K562 (cell line): ENCODE measurements around the gene INTS2. TPM values are rescaled to one million over a fixed set of nuclear protein-coding genes. Genes with fewer than 3 reads are reported as not detected.

ENCODE experiments used
- ATAC-seq: fragments of 200-7000 bp; cut with Tn5 transposase; 3 replicates; pipeline ENCODE4 v1.9.1; 2020; ENCODE audit warnings: moderate library complexity
- BruUV-seq: library from RNA; stranded (reverse); fragments of 400-500 nt; replicated peaks from 2 replicates; lab custom pipeline; 2021; lab: Mats Ljungman, UMichigan
- CTCF ChIA-PET: fragments of 300-600 bp; formaldehyde crosslinking; extraction: SDS; loops from one replicate; lab custom pipeline; 2021; ENCODE audit warnings: low intra/inter-chr PET ratio; lab: Yijun Ruan, JAX
- POLR2A ChIA-PET: fragments of 300-600, 350-650 bp; sonication (Branson Sonifier 250); formaldehyde crosslinking; extraction: SDS; loops from one replicate; lab custom pipeline; 2021; ENCODE audit warnings: antibody characterized with exemption, inconsistent platforms; lab: Yijun Ruan, JAX
- DNase-seq, 4 experiments: peaks; one replicate each; pipeline versions ENCODE4 v3.0.0 to v3.0.0-alpha.2; 2011 to 2018; ENCODE audit warnings: low spot score in 3 of 4, mixed read lengths in 3 of 4; ENCODE audit errors: extremely low read depth in 1 of 4
- FAIRE-seq: peaks from 2 replicates; lab custom pipeline; 2011; peaks lifted over from hg19 to GRCh38; lab: Jason Lieb, UNC
- H2AFZ ChIP-seq: 2 replicates; pipeline ENCODE4 v1.6.0; 2011; ENCODE audit warnings: low read depth, low read length, control low read depth, inconsistent platforms
- H3K27ac ChIP-seq: fragments of 200-600 bp; 3 replicates; pipeline ENCODE4 v1.8.0; 2011; ENCODE audit warnings: low read depth, mild to moderate bottlenecking, control low read depth, inconsistent platforms, low read length, moderate library complexity, mixed read lengths; ENCODE audit errors: extremely low read depth
- H3K27me3 ChIP-seq, 2 experiments: fragments of 300-600 bp in 1 of 2; 2 replicates in 1 of 2; 3 replicates in 1 of 2; pipeline versions ENCODE4 v1.6.0 to v1.8.0; 2011; ENCODE audit warnings: inconsistent platforms in 2 of 2, low read length in 2 of 2, mild to moderate bottlenecking in 1 of 2, mixed read lengths in 1 of 2, moderate library complexity in 1 of 2; ENCODE audit not compliant: control insufficient read depth in 2 of 2, insufficient read depth in 2 of 2
- H3K36me3 ChIP-seq: fragments of 300-600 bp; 3 replicates; pipeline ENCODE4 v1.8.0; 2011; ENCODE audit warnings: mild to moderate bottlenecking, low read length, inconsistent platforms; ENCODE audit not compliant: control insufficient read depth, insufficient read depth
- H3K4me1 ChIP-seq, 2 experiments: fragments of 200-600 bp in 1 of 2; replicated peaks in 1 of 2; 2 replicates in 1 of 2; 3 replicates in 1 of 2; pipeline versions ENCODE4 v1.5.1 to v1.8.0; 2011; ENCODE audit warnings: inconsistent platforms in 2 of 2, low read length in 2 of 2, mild to moderate bottlenecking in 1 of 2, mixed read lengths in 1 of 2, moderate library complexity in 1 of 2; ENCODE audit not compliant: control insufficient read depth in 2 of 2, insufficient read depth in 2 of 2
- H3K4me2 ChIP-seq: 2 replicates; pipeline ENCODE4 v1.6.1; 2011; ENCODE audit warnings: low read length, control low read depth, inconsistent platforms, mixed read lengths; ENCODE audit not compliant: insufficient read depth
- H3K4me3 ChIP-seq: fragments of 200-600 bp; sonication (generic), shearing (Covaris generic); 2 replicates; pipeline ENCODE4 v1.5.1; 2016; ENCODE audit warnings: control low read depth, inconsistent platforms
- H3K79me2 ChIP-seq: fragments of 200-600 bp; 3 replicates; pipeline ENCODE4 v1.8.0; 2011; ENCODE audit warnings: low read length, inconsistent platforms; ENCODE audit not compliant: control insufficient read depth, insufficient read depth
- H3K9ac ChIP-seq, 2 experiments: 2 replicates each; pipeline versions ENCODE4 v1.6.0 to v1.6.1; 2011; ENCODE audit warnings: low read depth in 2 of 2, low read length in 2 of 2, control low read depth in 1 of 2, inconsistent platforms in 1 of 2, mild to moderate bottlenecking in 1 of 2, mixed read lengths in 1 of 2; ENCODE audit not compliant: insufficient read depth in 1 of 2
- H3K9me1 ChIP-seq: one replicate; pipeline ENCODE4 v1.6.0; 2011; ENCODE audit warnings: inconsistent platforms, mild to moderate bottlenecking, low read length, moderate library complexity; ENCODE audit not compliant: control insufficient read depth, insufficient read depth
- H3K9me3 ChIP-seq: replicated peaks from 2 replicates; pipeline ENCODE4 v1.5.1; 2011; ENCODE audit warnings: low read depth, low read length, inconsistent platforms; ENCODE audit not compliant: control insufficient read depth, insufficient read depth
- H4K20me1 ChIP-seq: replicated peaks from 2 replicates; pipeline ENCODE4 v1.6.1; 2011; ENCODE audit warnings: low read length, inconsistent platforms, mixed read lengths; ENCODE audit not compliant: control insufficient read depth, insufficient read depth
- C11orf30 ChIP-seq: fragments of 450-650 bp; IDR thresholded peaks from 2 replicates; pipeline ENCODE4 v1.6.1; 2016; ENCODE audit warnings: low read depth, mild to moderate bottlenecking
- CBX8 ChIP-seq: fragments of 200-600 bp; sonication (generic); IDR thresholded peaks from 2 replicates; pipeline ENCODE4 v1.6.1; 2012; ENCODE audit warnings: borderline replicate concordance, mixed run types, low read depth, mild to moderate bottlenecking, moderate library complexity, mixed read lengths, low read length, control low read depth, inconsistent platforms; ENCODE audit not compliant: poor library complexity, severe bottlenecking; ENCODE audit errors: extremely low read depth
- CREB1 ChIP-seq, 2 experiments: sonication (generic) in 1 of 2; formaldehyde crosslinking in 1 of 2; IDR thresholded peaks; 2 replicates each; pipeline versions ENCODE4 v1.6.1 to v1.8.0; 2012 to 2022; ENCODE audit warnings: inconsistent platforms in 1 of 2, mild to moderate bottlenecking in 1 of 2, missing genetic modification reagents in 1 of 2, moderate library complexity in 1 of 2
- DMBX1 ChIP-seq: fragments of 250-450 bp; sonication (Bioruptor Pico); IDR thresholded peaks from 2 replicates; pipeline ENCODE4 v1.8.0; 2022; ENCODE audit warnings: inconsistent platforms, mild to moderate bottlenecking, moderate library complexity, borderline replicate concordance
- GTF2F1 ChIP-seq: IDR thresholded peaks from 2 replicates; pipeline ENCODE4 v1.6.1; 2011; ENCODE audit warnings: low read depth, low read length, improper control_type of control experiment
- HNRNPUL1 ChIP-seq: fragments of 200-400 bp; formaldehyde crosslinking; IDR thresholded peaks from 2 replicates; pipeline ENCODE4 v1.6.1; 2017; ENCODE audit warnings: low read length
- KDM2B ChIP-seq: fragments of 250-450 bp; sonication (Bioruptor Pico); IDR thresholded peaks from 2 replicates; pipeline ENCODE4 v1.8.0; 2021; ENCODE audit warnings: mild to moderate bottlenecking, moderate library complexity
- OTX1 ChIP-seq: fragments of 450-650 bp; formaldehyde crosslinking; IDR thresholded peaks from 2 replicates; pipeline ENCODE4 v1.4.0; 2022; ENCODE audit warnings: mild to moderate bottlenecking
- PPARD ChIP-seq: fragments of 250-450 bp; sonication (Bioruptor Pico); IDR thresholded peaks from 2 replicates; pipeline ENCODE4 v1.8.0; 2022; ENCODE audit warnings: inconsistent platforms, mild to moderate bottlenecking, moderate library complexity
- SMAD3 ChIP-seq: fragments of 450-650 bp; formaldehyde crosslinking; conservative IDR thresholded peaks from 2 replicates; pipeline ENCODE4 v1.4.0; 2020; ENCODE audit warnings: mild to moderate bottlenecking
- SMARCA5 ChIP-seq: fragments of 450-650 bp; IDR thresholded peaks from 2 replicates; pipeline ENCODE4 v1.6.1; 2016
- TAF7 ChIP-seq: fragments of 450-650 bp; IDR thresholded peaks from 2 replicates; pipeline ENCODE4 v1.6.1; 2016; ENCODE audit warnings: missing genetic modification characterization, missing compliant biosample characterization
- XRCC3 ChIP-seq: fragments of 450-650 bp; IDR thresholded peaks from 2 replicates; pipeline ENCODE4 v1.6.1; 2017; ENCODE audit warnings: mild to moderate bottlenecking, moderate library complexity
- ZFP30 ChIP-seq: fragments of 250-450 bp; sonication (Bioruptor Pico); IDR thresholded peaks from 2 replicates; pipeline ENCODE4 v1.8.0; 2022; ENCODE audit warnings: moderate library complexity, mild to moderate bottlenecking, inconsistent platforms, borderline replicate concordance
- ZFPM2 ChIP-seq: fragments of 250-450 bp; sonication (Bioruptor Pico); IDR thresholded peaks from 2 replicates; pipeline ENCODE4 v1.5.1; 2022; ENCODE audit warnings: mild to moderate bottlenecking
- ZNF239 ChIP-seq: fragments of 250-450 bp; sonication (Bioruptor Pico); IDR thresholded peaks from 2 replicates; pipeline ENCODE4 v1.4.0; 2020; ENCODE audit warnings: mild to moderate bottlenecking
- ZNF436 ChIP-seq: fragments of 250-450, 450-650 bp; sonication (Bioruptor Pico); formaldehyde crosslinking; IDR thresholded peaks from 2 replicates; pipeline ENCODE4 v1.7.0; 2020; ENCODE audit warnings: mild to moderate bottlenecking
- ZNF561 ChIP-seq: fragments of 450-650 bp; formaldehyde crosslinking; conservative IDR thresholded peaks from 2 replicates; pipeline ENCODE4 v1.4.0; 2020; ENCODE audit warnings: mild to moderate bottlenecking, moderate library complexity
- WGBS: fragments of 100-300 bp; shearing (Covaris generic); methylation state at CpG from one replicate; pipeline ENCODE4 v1.1.6; 2016; ENCODE audit warnings: low coverage, mixed read lengths; ENCODE audit not compliant: insufficient coverage; ENCODE audit errors: missing lambda C conversion rate; 5-methylcytosine and 5-hydroxymethylcytosine counted together
- in situ Hi-C: fragments of 300-500 bp; cut with MboI; formaldehyde crosslinking; loops from 4 replicates; pipeline ENCODE4 v1.15.0; 2018; ENCODE audit warnings: inconsistent platforms, mixed read lengths
- intact Hi-C: fragments of 100-400 bp; cut with micrococcal nuclease; formaldehyde crosslinking; loops from 2 replicates; pipeline ENCODE4 v1.14.2; 2022
- polyA plus RNA-seq, 8 experiments: library from polyadenylated mRNA; depleted of rRNA in 4 of 8; stranded (reverse) in 5 of 8; unstranded in 3 of 8; fragments of >200 nt; fragmentation: Nextera tagmentation in 2 of 8; fragmentation: Illumina TruSeq in 1 of 8; extraction: Ambion mirVana in 2 of 8; extraction: Trizol in 1 of 8; gene quantifications; 2 replicates each; pipeline versions ENCODE4 v1.2.1 to v1.2.3, GENCODE V29; 2011 to 2014; ENCODE audit warnings: inconsistent platforms in 1 of 8, missing spikeins in 1 of 8
- total RNA-seq, 7 experiments: library from RNA; depleted of rRNA in 6 of 7; stranded (reverse); fragments of >200 nt in 6 of 7; fragmentation: Illumina TruSeq in 2 of 7; extraction: Trizol in 2 of 7; gene quantifications; 2 replicates each; pipeline versions ENCODE4 v1.2.1 to v1.2.3, GENCODE V29; 2011 to 2021; ENCODE audit warnings: low replicate concordance in 1 of 7
- TF ChIP-seq, protein P1 (sequence below): fragments of 250-450 bp; sonication (Bioruptor Pico); IDR thresholded peaks from 2 replicates; pipeline ENCODE4 v1.5.0; 2020; ENCODE audit warnings: mild to moderate bottlenecking
- TF ChIP-seq, protein P2 (sequence below): fragments of 250-450 bp; sonication (Bioruptor Pico); IDR thresholded peaks from 2 replicates; pipeline ENCODE4 v1.5.0; 2021

The INTS2 gene
- total and polyA plus RNA-seq, 9 of the 15 experiments (the other 6 are each of a cell fraction or from before 2014, with no cell fraction given): 4.8 to 24.7 (median 12.8) TPM

DNA sequence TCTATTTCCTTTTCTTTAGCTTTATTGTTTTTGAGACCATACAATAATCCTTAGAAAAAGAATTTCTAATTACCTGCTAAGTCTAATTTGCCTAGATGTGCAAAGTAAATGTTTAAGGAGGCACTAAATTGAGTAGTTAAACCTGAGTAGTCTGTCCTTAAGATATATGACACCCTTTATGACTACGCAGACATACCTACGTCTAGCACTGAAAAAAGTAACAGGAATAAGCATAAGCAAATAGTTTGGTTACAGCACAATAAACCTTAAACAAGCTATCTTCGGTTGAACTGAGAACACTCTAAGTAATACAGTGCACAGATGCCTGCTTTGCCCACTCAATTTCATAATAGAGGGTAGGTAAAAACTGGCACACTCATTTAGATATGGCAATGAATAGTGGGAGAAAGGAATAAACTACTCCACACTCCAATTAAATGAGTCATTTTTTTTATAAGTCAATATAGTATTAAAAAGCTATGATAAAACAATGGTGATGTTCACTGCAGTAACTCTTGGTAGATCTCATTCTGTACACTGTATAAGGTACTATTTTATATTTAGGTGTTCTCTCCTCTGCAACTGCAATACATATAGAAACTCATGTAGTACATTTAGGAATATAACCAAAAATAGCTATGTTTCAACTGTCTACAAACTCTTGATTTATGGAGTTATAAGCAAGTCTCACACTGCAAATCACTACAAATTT is 19.7 kb upstream of the INTS2 start:
- no peak for DNase-seq
- ATAC-seq: no peak
- Histone ChIP-seq H3K4me2 (no peak overlapping the region), H3K36me3 (peaks cover 86% of the 10 kb centered on the region), H2AFZ (no peak overlapping the region), H3K79me2 (no peaks in the 10 kb centered on the region), H3K27me3 (no peaks in the 10 kb centered on the region), H3K9me3 (no peaks in the 10 kb centered on the region), H4K20me1 (no peaks in the 10 kb centered on the region), H3K4me1 (no peaks in the 10 kb centered on the region), H3K9ac (no peak overlapping the region), H3K27ac (no peak overlapping the region), H3K9me1 (no peaks in the 10 kb centered on the region), H3K4me3 (no peak overlapping the region)
- FAIRE-seq: no peak
- WGBS: 87% methylated on average over 3 of the region's 3 CpGs
- no TSS peak for BruUV-seq
- CTCF ChIA-PET: no interaction called here
- intact Hi-C loops (no loop called here), in situ Hi-C loops (no loop called here)
- TF ChIP-seq, protein P1, sequence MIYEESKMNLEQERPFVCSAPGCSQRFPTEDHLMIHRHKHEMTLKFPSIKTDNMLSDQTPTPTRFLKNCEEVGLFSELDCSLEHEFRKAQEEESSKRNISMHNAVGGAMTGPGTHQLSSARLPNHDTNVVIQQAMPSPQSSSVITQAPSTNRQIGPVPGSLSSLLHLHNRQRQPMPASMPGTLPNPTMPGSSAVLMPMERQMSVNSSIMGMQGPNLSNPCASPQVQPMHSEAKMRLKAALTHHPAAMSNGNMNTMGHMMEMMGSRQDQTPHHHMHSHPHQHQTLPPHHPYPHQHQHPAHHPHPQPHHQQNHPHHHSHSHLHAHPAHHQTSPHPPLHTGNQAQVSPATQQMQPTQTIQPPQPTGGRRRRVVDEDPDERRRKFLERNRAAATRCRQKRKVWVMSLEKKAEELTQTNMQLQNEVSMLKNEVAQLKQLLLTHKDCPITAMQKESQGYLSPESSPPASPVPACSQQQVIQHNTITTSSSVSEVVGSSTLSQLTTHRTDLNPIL (CRISPR knock-in tag): no peak
- no peak for TF ChIP-seq ZNF239 (CRISPR knock-in tag)
- TF ChIP-seq, protein P2, sequence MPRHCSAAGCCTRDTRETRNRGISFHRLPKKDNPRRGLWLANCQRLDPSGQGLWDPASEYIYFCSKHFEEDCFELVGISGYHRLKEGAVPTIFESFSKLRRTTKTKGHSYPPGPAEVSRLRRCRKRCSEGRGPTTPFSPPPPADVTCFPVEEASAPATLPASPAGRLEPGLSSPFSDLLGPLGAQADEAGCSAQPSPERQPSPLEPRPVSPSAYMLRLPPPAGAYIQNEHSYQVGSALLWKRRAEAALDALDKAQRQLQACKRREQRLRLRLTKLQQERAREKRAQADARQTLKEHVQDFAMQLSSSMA: no peak
- TF ChIP-seq DMBX1 (CRISPR knock-in tag): no peak
- TF ChIP-seq SMAD3 (CRISPR knock-in tag): no peak
- TF ChIP-seq ZNF436 (CRISPR knock-in tag): no peak
- TF ChIP-seq ZNF561 (CRISPR knock-in tag): no peak
- no peak for TF ChIP-seq CREB1 (IDR thresholded peaks at IDR 0.05)
- no peak for TF ChIP-seq CREB1 (CRISPR knock-in tag; IDR thresholded peaks at IDR 0.05)
- TF ChIP-seq XRCC3: no peak
- no peak for TF ChIP-seq CBX8
- no peak for TF ChIP-seq ZFP30 (CRISPR knock-in tag)
- TF ChIP-seq OTX1 (CRISPR knock-in tag): no peak
- no peak for TF ChIP-seq KDM2B (CRISPR knock-in tag)
- no peak for TF ChIP-seq PPARD (CRISPR knock-in tag)
- no peak for TF ChIP-seq GTF2F1
- no peak for TF ChIP-seq HNRNPUL1
- TF ChIP-seq TAF7 (tag): no peak
- TF ChIP-seq SMARCA5: no peak
- TF ChIP-seq ZFPM2 (CRISPR knock-in tag): no peak
- no peak for TF ChIP-seq C11orf30
- POLR2A ChIA-PET: interaction anchor here (0.5 to 1.3 kb wide), 2 partner anchors 43 to 71 kb away, joined by 3 to 4 read pairs; no protein-coding TSS in a partner anchor
